ENCODE results near the gene PID1. TPM values are rescaled to one million over a fixed set of nuclear protein-coding genes. Genes with fewer than 3 reads are reported as not detected.

The PID1 gene
- total RNA-seq, 2 donors from 2014 or later = 0.55 to 1.6 TPM

GRCh38 chr2:229118336-229118735, 152.8 kb downstream of the PID1 start:
- no peak for TF ChIP-seq CTCF (conservative IDR thresholded peaks at IDR 0.05)
- H3K27ac ChIP-seq (ENCODE audit: low read depth, low read length) = no peak overlapping the region
- H3K4me3 Mint-ChIP-seq = no peak overlapping the region

GRCh38 chr2:229111744-229112143, 159.3 kb downstream of the PID1 start:
- DNase-seq = no peak
- Mint-ChIP-seq H3K9me3 (no peaks in the 10 kb centered on the region), H3K27ac (no peak overlapping the region), H3K4me3 (no peak overlapping the region), H3K4me1 (no peaks in the 10 kb centered on the region), H3K27me3 (ENCODE audit: insufficient read depth) (no peaks in the 10 kb centered on the region), H3K36me3 (ENCODE audit: low read depth) (no peaks in the 10 kb centered on the region)
- TF ChIP-seq CTCF (conservative IDR thresholded peaks at IDR 0.05) = no peak
- H3K9me3 ChIP-seq (ENCODE audit: control insufficient read depth, low read length) = no peaks in the 10 kb centered on the region
- no peak overlapping the region for H3K9ac ChIP-seq (ENCODE audit: extremely low read depth, low read length, poor library complexity, severe bottlenecking)
- WGBS, 2 experiments (ENCODE audit: insufficient coverage in 1 of 2, insufficient read length in 1 of 2) = 88 to 94% methylated on average over 3 to 5 of the region's 5 CpGs
- H3K27ac ChIP-seq (ENCODE audit: low read depth, low read length) = no peak overlapping the region
- no peak overlapping the region for H3K4me3 ChIP-seq (ENCODE audit: low read length)
- H3K36me3 ChIP-seq (ENCODE audit: control insufficient read depth, insufficient read depth, low read length) = no peaks in the 10 kb centered on the region
- no peaks in the 10 kb centered on the region for H3K27me3 ChIP-seq (ENCODE audit: control insufficient read depth, insufficient read depth, low read length, poor library complexity, severe bottlenecking)
- no peaks in the 10 kb centered on the region for H3K4me1 ChIP-seq (ENCODE audit: control insufficient read depth, insufficient read depth, low read length)

More at GRCh38 chr2:229118336-229118735, 152.8 kb downstream of the PID1 start:
- Histone ChIP-seq H3K4me1 (ENCODE audit: control insufficient read depth, insufficient read depth, low read length) (no peaks in the 10 kb centered on the region), H3K36me3 (ENCODE audit: control insufficient read depth, insufficient read depth, low read length) (no peaks in the 10 kb centered on the region), H3K9ac (ENCODE audit: extremely low read depth, low read length, poor library complexity, severe bottlenecking) (no peak overlapping the region), H3K9me3 (ENCODE audit: control insufficient read depth, low read length) (no peaks in the 10 kb centered on the region), H3K4me3 (ENCODE audit: low read length) (no peak overlapping the region), H3K27me3 (ENCODE audit: control insufficient read depth, insufficient read depth, low read length, poor library complexity, severe bottlenecking) (no peaks in the 10 kb centered on the region)
- no peaks in the 10 kb centered on the region for H3K36me3 Mint-ChIP-seq (ENCODE audit: low read depth)
- DNase-seq = no peak
- no peaks in the 10 kb centered on the region for H3K27me3 Mint-ChIP-seq (ENCODE audit: insufficient read depth)
- H3K4me1 Mint-ChIP-seq = no peaks in the 10 kb centered on the region
- H3K9me3 Mint-ChIP-seq = no peaks in the 10 kb centered on the region
- H3K27ac Mint-ChIP-seq = no peak overlapping the region
- WGBS, 2 experiments (ENCODE audit: insufficient coverage in 1 of 2, insufficient read length in 1 of 2) = 88% methylated on average over 4 of the region's 4 CpGs; no CpG with 5 or more reads in 1 of the 2 experiments

DNA sequence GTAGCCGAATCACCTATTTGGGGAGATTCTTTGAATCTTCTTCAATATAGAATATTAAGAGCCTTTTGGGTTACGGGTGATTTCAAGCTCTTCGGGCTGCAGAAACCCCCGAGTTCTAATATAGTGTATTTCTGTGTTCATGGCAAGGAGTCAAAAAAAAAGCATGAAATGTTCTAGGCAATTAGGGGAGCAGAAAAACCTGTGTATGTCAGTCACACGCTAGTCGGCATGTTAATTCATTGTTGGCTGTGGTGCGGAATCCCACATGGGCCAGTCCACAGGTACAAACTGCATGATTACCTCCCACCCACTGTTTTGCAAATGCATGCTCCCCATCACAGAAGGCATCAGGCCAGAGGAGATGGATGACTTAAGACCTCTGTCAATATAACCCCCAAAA, 161.9 kb downstream of the PID1 start:
- H3K4me1 Mint-ChIP-seq = no peaks in the 10 kb centered on the region
- 92 to 96% methylated on average over 4 to 7 of the region's 7 CpGs for WGBS, 2 experiments (ENCODE audit: insufficient coverage in 1 of 2, insufficient read length in 1 of 2)
- no peak overlapping the region for H3K27ac ChIP-seq (ENCODE audit: low read depth, low read length)
- H3K36me3 ChIP-seq (ENCODE audit: control insufficient read depth, insufficient read depth, low read length) = no peaks in the 10 kb centered on the region
- no peak overlapping the region for H3K4me3 ChIP-seq (ENCODE audit: low read length)
- no peak overlapping the region for H3K9ac ChIP-seq (ENCODE audit: extremely low read depth, low read length, poor library complexity, severe bottlenecking)
- no peaks in the 10 kb centered on the region for H3K9me3 ChIP-seq (ENCODE audit: control insufficient read depth, low read length)
- DNase-seq = no peak
- no peak overlapping the region for H3K4me3 Mint-ChIP-seq
- no peak overlapping the region for H3K27ac Mint-ChIP-seq
- no peaks in the 10 kb centered on the region for H3K9me3 Mint-ChIP-seq
- no peak for TF ChIP-seq CTCF (conservative IDR thresholded peaks at IDR 0.05)
- H3K36me3 Mint-ChIP-seq (ENCODE audit: low read depth) = no peaks in the 10 kb centered on the region
- no peaks in the 10 kb centered on the region for H3K27me3 Mint-ChIP-seq (ENCODE audit: insufficient read depth)
- no peaks in the 10 kb centered on the region for H3K27me3 ChIP-seq (ENCODE audit: control insufficient read depth, insufficient read depth, low read length, poor library complexity, severe bottlenecking)
- no peaks in the 10 kb centered on the region for H3K4me1 ChIP-seq (ENCODE audit: control insufficient read depth, insufficient read depth, low read length)

Data from endodermal cell (in vitro differentiated cells).